Central memory CD8-positive, alpha-beta T cell (primary cell): ENCODE measurements around the gene AKR1A1.
"Not testable (repeated sequence)": the region's sequence is repeated elsewhere in the genome, so short reads cannot be mapped to it uniquely, and the experiment has no call there.

ENCODE experiments used
- ATAC-seq: fragments of 150-1000 bp; cut with Tn5 transposase; replicated peaks from 2 replicates; pipeline ENCODE4 v1.10.0; 2022; ENCODE audit warnings: mild to moderate bottlenecking, moderate FRiP score, moderate number of reproducible peaks; ENCODE audit not compliant: poor library complexity, severe bottlenecking; ENCODE audit errors: extremely low read depth
- DNase-seq, 2 donors: peaks; one replicate each; pipeline ENCODE4 v3.0.0; 2021; ENCODE audit warnings: low spot score in 2 of 2
- H3K27ac Mint-ChIP-seq: one replicate; pipeline ENCODE4 v1.8.0; 2022; ENCODE audit warnings: low read depth, mild to moderate bottlenecking, moderate library complexity, mixed read lengths
- H3K27me3 Mint-ChIP-seq: one replicate; pipeline ENCODE4 v1.8.0; 2022; ENCODE audit warnings: mixed read lengths
- H3K36me3 Mint-ChIP-seq: one replicate; pipeline ENCODE4 v1.8.0; 2022; ENCODE audit warnings: mild to moderate bottlenecking, moderate library complexity, mixed read lengths; ENCODE audit not compliant: insufficient read depth
- H3K4me1 Mint-ChIP-seq: one replicate; pipeline ENCODE4 v1.8.0; 2022; ENCODE audit warnings: mixed read lengths
- H3K4me3 Mint-ChIP-seq: one replicate; pipeline ENCODE4 v1.8.0; 2022; ENCODE audit warnings: mild to moderate bottlenecking, moderate library complexity, mixed read lengths
- H3K9me3 Mint-ChIP-seq: one replicate; pipeline ENCODE4 v1.8.0; 2022; ENCODE audit warnings: mixed read lengths

Gene AKR1A1

GRCh38 chr1:45516465-45516864, 34.2 kb upstream of the AKR1A1 start:
- DNase-seq (no peak), ATAC-seq (no peak)
- Mint-ChIP-seq H3K4me3 (no peak overlapping the region), H3K27me3 (no peaks in the 10 kb centered on the region), H3K27ac (no peak overlapping the region), H3K36me3 (peaks cover 55% of the 10 kb centered on the region), H3K4me1 (peaks cover 20% of the 10 kb centered on the region), H3K9me3 (no peaks in the 10 kb centered on the region)

- H3K4me3 Mint-ChIP-seq: peak overlapping the region; percentile 95
- not testable (repeated sequence) for H3K9me3 Mint-ChIP-seq, ATAC-seq, H3K27me3 Mint-ChIP-seq, DNase-seq, H3K27ac Mint-ChIP-seq
- peaks cover 39% of the 10 kb centered on the region for H3K4me1 Mint-ChIP-seq
- peaks cover 59% of the 10 kb centered on the region for H3K36me3 Mint-ChIP-seq
Measured at GRCh38 chr1:45518366-45518765, 32.3 kb upstream of the AKR1A1 start.

- ATAC-seq (no peak), DNase-seq (no peak)
- H3K4me3 Mint-ChIP-seq: peak overlapping the region; percentile 95
- no peaks in the 10 kb centered on the region for H3K9me3 Mint-ChIP-seq
- peaks cover 39% of the 10 kb centered on the region for H3K4me1 Mint-ChIP-seq
- no peak overlapping the region for H3K27ac Mint-ChIP-seq
- no peaks in the 10 kb centered on the region for H3K27me3 Mint-ChIP-seq
- peaks cover 55% of the 10 kb centered on the region for H3K36me3 Mint-ChIP-seq
Measured at GRCh38 chr1:45518910-45519309, 31.7 kb upstream of the AKR1A1 start.

GRCh38 chr1:45519774-45520173, 30.9 kb upstream of the AKR1A1 start:
- ATAC-seq, DNase-seq, H3K9me3 Mint-ChIP-seq, H3K27me3 Mint-ChIP-seq: not testable (repeated sequence)
- Mint-ChIP-seq H3K4me3 (peak overlapping the region; percentile 95), H3K36me3 (peaks cover 49% of the 10 kb centered on the region), H3K4me1 (peaks cover 39% of the 10 kb centered on the region), H3K27ac (peak overlapping the region; percentile 97)

GRCh38 chr1:45521413-45522323, 29.0 kb upstream of the AKR1A1 start, which contains the start of gene PRDX1:
Gene PRDX1, minus strand, starts transcription at chr1:45521884. Its CDS starts 2,841 bp downstream, at chr1:45519043.
- peak within 1 kb of the TSS; percentile 97 for H3K27ac Mint-ChIP-seq
- peaks cover 39% of the 10 kb centered on the region for H3K4me1 Mint-ChIP-seq
- H3K9me3 Mint-ChIP-seq: no peaks in the 10 kb centered on the region
- peak within 1 kb of the TSS; percentile 95 for H3K4me3 Mint-ChIP-seq
- H3K36me3 Mint-ChIP-seq: peaks cover 34% of the 10 kb centered on the region
- H3K27me3 Mint-ChIP-seq: no peaks in the 10 kb centered on the region
- ATAC-seq: peak; percentile 87
- DNase-seq: peak; percentile 91 to 93

- H3K27me3 Mint-ChIP-seq: no peaks in the 10 kb centered on the region
- H3K27ac Mint-ChIP-seq: peak overlapping the region; percentile 97
- H3K4me3 Mint-ChIP-seq: peak overlapping the region; percentile 95
- ATAC-seq (no peak), DNase-seq (no peak)
- H3K36me3 Mint-ChIP-seq: peaks cover 25% of the 10 kb centered on the region
- H3K9me3 Mint-ChIP-seq: no peaks in the 10 kb centered on the region
- peaks cover 39% of the 10 kb centered on the region for H3K4me1 Mint-ChIP-seq
Measured at GRCh38 chr1:45522324-45523104, 28.1 kb upstream of the AKR1A1 start.

- ATAC-seq, H3K9me3 Mint-ChIP-seq, DNase-seq, H3K27ac Mint-ChIP-seq, H3K4me3 Mint-ChIP-seq, H3K27me3 Mint-ChIP-seq: not testable (repeated sequence)
- Mint-ChIP-seq H3K36me3 (peaks cover 21% of the 10 kb centered on the region), H3K4me1 (peaks cover 39% of the 10 kb centered on the region)
Measured at GRCh38 chr1:45523516-45523915, 27.1 kb upstream of the AKR1A1 start.

- not testable (repeated sequence) for ATAC-seq, DNase-seq, H3K4me3 Mint-ChIP-seq, H3K27ac Mint-ChIP-seq, H3K9me3 Mint-ChIP-seq, H3K27me3 Mint-ChIP-seq
- Mint-ChIP-seq H3K4me1 (peaks cover 34% of the 10 kb centered on the region), H3K36me3 (peaks cover 18% of the 10 kb centered on the region)
Measured at GRCh38 chr1:45523975-45524374, 26.7 kb upstream of the AKR1A1 start.

- Mint-ChIP-seq H3K4me1 (peaks cover 21% of the 10 kb centered on the region), H3K4me3 (no peak overlapping the region), H3K36me3 (peaks cover 14% of the 10 kb centered on the region), H3K27ac (no peak overlapping the region), H3K9me3 (no peaks in the 10 kb centered on the region), H3K27me3 (no peaks in the 10 kb centered on the region)
- no peak for DNase-seq
- no peak for ATAC-seq
Measured at GRCh38 chr1:45526135-45526644, 24.4 kb upstream of the AKR1A1 start.

- DNase-seq (no peak), ATAC-seq (no peak)
- Mint-ChIP-seq H3K9me3 (no peaks in the 10 kb centered on the region), H3K36me3 (no peaks in the 10 kb centered on the region), H3K27ac (no peak overlapping the region), H3K27me3 (no peaks in the 10 kb centered on the region), H3K4me3 (no peak overlapping the region), H3K4me1 (no peaks in the 10 kb centered on the region)
Measured at GRCh38 chr1:45530632-45531135, 19.9 kb upstream of the AKR1A1 start.

GRCh38 chr1:45531873-45532272, 18.8 kb upstream of the AKR1A1 start:
- Mint-ChIP-seq H3K4me3 (no peak overlapping the region), H3K36me3 (no peaks in the 10 kb centered on the region), H3K27me3 (no peaks in the 10 kb centered on the region), H3K4me1 (no peaks in the 10 kb centered on the region), H3K9me3 (no peaks in the 10 kb centered on the region), H3K27ac (no peak overlapping the region)
- ATAC-seq (no peak), DNase-seq (no peak)

GRCh38 chr1:45535988-45536766, 14.4 kb upstream of the AKR1A1 start:
- no peak for ATAC-seq
- Mint-ChIP-seq H3K36me3 (no peaks in the 10 kb centered on the region), H3K4me1 (no peaks in the 10 kb centered on the region), H3K27me3 (no peaks in the 10 kb centered on the region), H3K27ac (no peak overlapping the region), H3K4me3 (no peak overlapping the region), H3K9me3 (no peaks in the 10 kb centered on the region)
- DNase-seq: no peak
